CD4-positive, alpha-beta T cell (primary cell): ENCODE measurements around the gene CCR6. TPM values are rescaled to one million over a fixed set of nuclear protein-coding genes. Genes with fewer than 3 reads are reported as not detected.

ENCODE experiments used
- ATAC-seq: fragments of 200-7000 bp; cut with Tn5 transposase; one replicate; pipeline ENCODE4 v1.10.0; 2022; ENCODE audit warnings: mild to moderate bottlenecking; ENCODE audit not compliant: poor library complexity
- CTCF ChIA-PET: fragments of 350-600 bp; sonication (Branson Sonifier 250); formaldehyde crosslinking; loops from one replicate; lab custom pipeline; 2021; ENCODE audit warnings: antibody characterized with exemption, inconsistent platforms; lab: Charles Lee
- POLR2A ChIA-PET: fragments of 350-600 bp; sonication (Branson Sonifier 250); formaldehyde crosslinking; loops from one replicate; lab custom pipeline; 2021; ENCODE audit warnings: antibody characterized with exemption, inconsistent platforms; lab: Charles Lee
- DNase-seq, 14 experiments: peaks; one replicate each; pipeline ENCODE4 v3.0.0-alpha.2; 2013 to 2020; ENCODE audit warnings: mixed read lengths in 2 of 14
- H3K27ac ChIP-seq, 2 donors: one replicate each; pipeline versions ENCODE4 v1.5.1 to v1.7.0; 2013; ENCODE audit warnings: low read length in 2 of 2, low read depth in 1 of 2, mild to moderate bottlenecking in 1 of 2
- H3K27me3 ChIP-seq, 2 experiments: 1 replicate in 1 of 2; 2 replicates in 1 of 2; pipeline versions ENCODE4 v1.6.1 to v1.7.0; 2013; ENCODE audit warnings: low read length in 2 of 2, control low read depth in 1 of 2, mild to moderate bottlenecking in 1 of 2, moderate library complexity in 1 of 2; ENCODE audit not compliant: insufficient read depth in 2 of 2, control insufficient read depth in 1 of 2
- H3K36me3 ChIP-seq: one replicate; pipeline ENCODE4 v1.6.1; 2013; ENCODE audit warnings: low read length, control low read depth; ENCODE audit not compliant: insufficient read depth
- H3K4me1 ChIP-seq: one replicate; pipeline ENCODE4 v1.6.1; 2013; ENCODE audit warnings: low read length, control low read depth; ENCODE audit not compliant: insufficient read depth
- H3K4me3 ChIP-seq: one replicate; pipeline ENCODE4 v1.5.1; 2013; ENCODE audit warnings: mild to moderate bottlenecking, low read length, moderate library complexity
- H3K9me3 ChIP-seq, 2 experiments: 1 replicate in 1 of 2; 2 replicates in 1 of 2; pipeline versions ENCODE4 v1.6.1 to v1.7.0; 2013; ENCODE audit warnings: low read length in 2 of 2, mild to moderate bottlenecking in 2 of 2, control low read depth in 1 of 2, moderate library complexity in 1 of 2; ENCODE audit not compliant: control insufficient read depth in 1 of 2, insufficient read depth in 1 of 2
- H3K27ac Mint-ChIP-seq: one replicate; pipeline ENCODE4 v1.8.0; 2020; ENCODE audit warnings: mixed read lengths
- H3K27me3 Mint-ChIP-seq: one replicate; pipeline ENCODE4 v1.8.0; 2021; ENCODE audit warnings: mixed read lengths
- H3K36me3 Mint-ChIP-seq: one replicate; pipeline ENCODE4 v1.8.0; 2021; ENCODE audit warnings: low read depth, mixed read lengths
- H3K4me1 Mint-ChIP-seq: one replicate; pipeline ENCODE4 v1.8.0; 2021; ENCODE audit warnings: low read depth, mixed read lengths
- H3K4me3 Mint-ChIP-seq: one replicate; pipeline ENCODE4 v1.8.0; 2020; ENCODE audit warnings: mild to moderate bottlenecking, mixed read lengths
- H3K9me3 Mint-ChIP-seq: one replicate; pipeline ENCODE4 v1.8.0; 2020; ENCODE audit warnings: mixed read lengths
- CTCF ChIP-seq: fragments of 200-600 bp; IDR thresholded peaks from one replicate; pipeline ENCODE4 v1.8.0; 2022; ENCODE audit warnings: antibody characterized with exemption, mild to moderate bottlenecking
- intact Hi-C, 2 experiments: fragments of 100-400 bp; cut with DNase I in 1 of 2; cut with micrococcal nuclease in 1 of 2; formaldehyde crosslinking; loops; one replicate each; pipeline versions ENCODE4 v1.15.1 to v1.9.0; 2023 to 2025; cut with DNase I, micrococcal nuclease
- total RNA-seq, 174 experiments: library from RNA in 2 of 174; stranded (reverse) in 2 of 174; gene quantifications; one replicate each; pipeline ENCODE4 v1.2.3 and lab custom pipeline; 2021 to 2026

Gene CCR6
- total RNA-seq, 2 experiments from 2014 or later, result 13.6 to 15.9 TPM

- DNase-seq (no peak), ATAC-seq (no peak)
- H3K36me3 Mint-ChIP-seq, result peaks cover 4% of the 10 kb centered on the region
- no peaks in the 10 kb centered on the region for H3K27me3 Mint-ChIP-seq
- ChIA-PET CTCF (no interaction called here), POLR2A (no interaction called here)
- H3K4me3 Mint-ChIP-seq, result no peak overlapping the region
- TF ChIP-seq CTCF, result no peak
- Histone ChIP-seq H3K4me3 (no peak overlapping the region), H3K9me3 (no peaks in the 10 kb centered on the region), H3K27me3 (no peaks in the 10 kb centered on the region), H3K36me3 (no peaks in the 10 kb centered on the region), H3K27ac (no peak overlapping the region), H3K4me1 (peaks cover 30% of the 10 kb centered on the region)
- intact Hi-C loops, result no loop called here
- no peak overlapping the region for H3K27ac Mint-ChIP-seq
- no peaks in the 10 kb centered on the region for H3K9me3 Mint-ChIP-seq
- peaks cover 25% of the 10 kb centered on the region for H3K4me1 Mint-ChIP-seq
Measured at GRCh38 chr6:167108278-167108677, 14.6 kb upstream of the CCR6 start.

- intact Hi-C loops, result loop anchor here in 1 of 2 experiments (2.0 to 5.0 kb wide), 3 partner anchors 19 to 112 kb away; partner anchors contain the start of gene CEP43
- peaks cover 15% of the 10 kb centered on the region for H3K36me3 Mint-ChIP-seq
- Histone ChIP-seq H3K27me3 (no peaks in the 10 kb centered on the region), H3K36me3 (no peaks in the 10 kb centered on the region), H3K27ac (no peak overlapping the region), H3K4me1 (peaks cover 30% of the 10 kb centered on the region), H3K4me3 (no peak overlapping the region), H3K9me3 (no peaks in the 10 kb centered on the region)
- POLR2A ChIA-PET, result no interaction called here
- H3K27ac Mint-ChIP-seq, result no peak overlapping the region
- TF ChIP-seq CTCF, result no peak
- DNase-seq, result no peak
- H3K4me1 Mint-ChIP-seq, result peaks cover 34% of the 10 kb centered on the region
- H3K4me3 Mint-ChIP-seq, result no peak overlapping the region
- no peak for ATAC-seq
- no peaks in the 10 kb centered on the region for H3K9me3 Mint-ChIP-seq
- no peaks in the 10 kb centered on the region for H3K27me3 Mint-ChIP-seq
- CTCF ChIA-PET, result no interaction called here
Measured at GRCh38 chr6:167109651-167110050, 13.2 kb upstream of the CCR6 start.

- Mint-ChIP-seq H3K27ac (peak overlapping the region; percentile 95), H3K36me3 (peaks cover 17% of the 10 kb centered on the region), H3K4me1 (peaks cover 40% of the 10 kb centered on the region), H3K9me3 (no peaks in the 10 kb centered on the region), H3K27me3 (no peaks in the 10 kb centered on the region), H3K4me3 (peak overlapping the region; percentile 97)
- peak overlapping the region in 1 of 2 donors; percentile 25 for H3K27ac ChIP-seq
- H3K9me3 ChIP-seq, result no peaks in the 10 kb centered on the region
- H3K27me3 ChIP-seq, result no peaks in the 10 kb centered on the region
- peak overlapping the region; percentile 55 for H3K4me3 ChIP-seq
- intact Hi-C loops, result loop anchor here in 1 of 2 experiments (2.0 to 5.0 kb wide), 3 partner anchors 21 to 114 kb away; partner anchors contain the start of gene CEP43
- TF ChIP-seq CTCF, result no peak
- DNase-seq (peak in 2 of 14 experiments; percentile 46 to 54), ATAC-seq (no peak)
- peaks cover 47% of the 10 kb centered on the region for H3K4me1 ChIP-seq
- CTCF ChIA-PET, result no interaction called here
- POLR2A ChIA-PET, result no interaction called here
- peaks cover 4% of the 10 kb centered on the region for H3K36me3 ChIP-seq
Measured at GRCh38 chr6:167111597-167111996, 11.3 kb upstream of the CCR6 start.
